HPDE6-E6E7 (cell line): ENCODE results near the gene NCAPG2.
A peak's percentile ranks its signal among the peaks of the same experiment; 100 is the strongest.
"Not testable (repeated sequence)": the region's sequence is repeated elsewhere in the genome, so short reads cannot be mapped to it uniquely, and the experiment has no call there.

ENCODE experiments used
- DNase-seq: peaks from one replicate; pipeline ENCODE4 v3.0.0; 2011; ENCODE audit warnings: missing footprints; ENCODE audit errors: extremely low spot score

NCAPG2 gene

DNA sequence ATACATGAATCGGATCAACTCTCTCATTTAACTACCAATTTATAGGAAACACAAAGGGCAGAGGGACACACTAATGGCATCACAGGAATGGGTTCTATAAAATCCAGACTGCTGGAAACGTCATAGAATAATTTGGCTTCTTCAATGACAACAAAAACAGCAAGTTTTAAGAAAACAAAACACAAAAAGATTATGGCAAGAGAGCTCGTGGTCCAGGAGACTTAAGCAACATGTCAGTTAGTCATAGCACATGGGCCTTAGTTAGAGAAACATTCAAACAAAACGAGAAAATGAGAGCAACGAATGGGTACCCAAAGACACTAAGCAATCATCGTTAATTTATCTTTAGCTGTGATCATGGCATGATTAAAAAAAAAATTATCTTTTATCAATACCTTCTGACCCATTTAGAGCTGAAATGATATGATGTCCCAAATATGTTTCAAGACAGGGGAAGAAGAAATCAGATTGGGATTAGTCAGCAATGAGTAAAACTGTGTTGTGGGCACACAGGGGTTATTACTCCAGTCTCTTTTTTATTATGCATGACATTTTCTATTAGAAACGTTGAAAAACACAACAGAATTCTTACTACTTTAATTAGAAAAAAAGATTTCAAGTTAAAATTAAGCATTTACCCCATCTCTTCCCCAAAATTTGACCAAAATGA lies 28.3 kb downstream of the NCAPG2 start:
- DNase-seq, result no peak

DNA sequence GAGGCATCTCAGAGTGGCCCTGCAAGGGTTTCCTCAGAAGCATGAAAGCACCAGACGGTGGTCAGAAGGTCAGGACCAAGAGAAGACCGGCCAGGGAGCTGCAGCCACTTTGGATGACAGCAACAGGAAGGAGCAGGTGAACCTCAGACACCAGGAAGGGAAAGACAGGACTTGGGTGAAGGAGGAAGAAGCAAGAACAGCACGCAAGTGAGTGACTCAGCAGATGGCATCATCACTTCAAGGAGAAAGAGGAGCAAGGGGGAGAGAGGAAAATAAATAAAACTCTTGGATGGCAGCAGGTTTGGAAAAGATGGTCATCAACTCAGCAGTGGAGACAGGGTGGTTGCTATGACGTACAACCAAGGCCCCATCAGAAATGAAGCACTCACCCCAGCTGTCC lies 31.6 kb downstream of the NCAPG2 start:
- peak; percentile 49 for DNase-seq

DNA sequence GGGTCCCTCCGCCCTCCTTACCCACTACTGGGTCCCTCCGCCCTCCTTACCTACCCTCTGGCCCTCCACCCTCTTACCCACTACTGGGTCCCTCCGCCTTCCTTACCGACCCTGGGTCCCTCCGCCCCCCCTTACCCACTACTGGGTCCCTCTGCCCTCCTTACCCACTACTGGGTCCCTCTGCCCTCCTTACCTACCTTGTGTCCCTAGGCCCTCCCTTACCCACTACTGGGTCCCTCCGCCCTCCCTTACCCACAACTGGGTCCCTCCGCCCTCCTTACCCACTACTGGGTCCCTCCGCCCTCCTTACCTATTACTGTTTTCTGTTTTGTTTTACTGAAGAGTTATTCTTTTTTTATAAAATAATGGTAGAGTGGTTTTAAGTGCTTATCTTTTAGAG lies 36.5 kb downstream of the NCAPG2 start:
- DNase-seq, result not testable (repeated sequence)

DNA sequence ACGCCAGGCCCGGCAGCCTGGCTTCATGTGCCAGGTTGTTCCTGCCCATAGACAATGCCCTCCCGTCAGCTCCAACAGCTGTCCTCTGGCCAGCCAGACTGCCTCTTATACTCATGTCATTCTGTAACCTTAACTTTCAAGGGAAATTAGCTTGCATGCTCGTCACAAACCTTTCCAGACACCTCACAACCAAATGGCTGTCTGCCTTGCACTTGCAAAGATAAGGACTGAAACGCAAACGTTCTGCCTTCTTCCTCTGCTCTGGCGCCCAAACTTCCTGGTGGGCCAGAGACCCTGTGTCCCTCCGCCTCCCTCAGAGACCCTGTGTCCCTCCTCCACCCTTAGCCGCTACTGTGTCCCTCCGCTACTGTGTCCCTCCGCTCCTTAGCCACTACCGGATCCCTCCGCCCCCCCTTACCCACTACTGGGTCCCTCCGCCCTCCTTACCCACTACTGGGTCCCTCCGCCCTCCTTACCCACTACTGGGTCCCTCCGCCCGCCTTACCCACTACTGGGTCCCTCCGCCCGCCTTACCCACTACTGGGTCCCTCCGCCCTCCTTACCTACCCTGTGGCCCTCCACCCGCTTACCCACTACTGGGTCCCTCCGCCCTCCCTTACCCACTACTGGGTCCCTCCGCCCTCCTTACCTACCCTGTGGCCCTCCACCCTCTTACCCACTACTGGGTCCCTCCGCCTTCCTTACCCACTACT lies 37.5 kb downstream of the NCAPG2 start:
- not testable (repeated sequence) for DNase-seq

DNA sequence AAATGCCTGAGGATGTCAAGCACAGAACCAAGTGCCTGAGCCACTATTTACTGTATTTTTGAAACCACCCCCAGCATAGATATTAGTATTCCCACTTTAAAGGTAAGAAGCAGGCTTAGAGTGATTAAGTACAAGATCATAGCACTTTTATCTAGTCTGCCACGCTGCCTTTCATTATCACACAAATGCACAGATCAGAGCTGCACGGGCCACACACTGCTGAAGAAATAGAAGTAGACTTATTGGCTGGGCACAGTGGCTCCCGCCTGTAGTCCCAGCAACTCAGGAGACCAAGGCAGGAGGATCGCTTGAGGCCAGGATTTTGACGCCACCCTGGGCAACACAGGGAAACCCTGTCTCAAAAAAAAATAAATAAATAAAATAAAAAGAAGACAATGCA lies 38.2 kb downstream of the NCAPG2 start:
- DNase-seq, result no peak

DNA sequence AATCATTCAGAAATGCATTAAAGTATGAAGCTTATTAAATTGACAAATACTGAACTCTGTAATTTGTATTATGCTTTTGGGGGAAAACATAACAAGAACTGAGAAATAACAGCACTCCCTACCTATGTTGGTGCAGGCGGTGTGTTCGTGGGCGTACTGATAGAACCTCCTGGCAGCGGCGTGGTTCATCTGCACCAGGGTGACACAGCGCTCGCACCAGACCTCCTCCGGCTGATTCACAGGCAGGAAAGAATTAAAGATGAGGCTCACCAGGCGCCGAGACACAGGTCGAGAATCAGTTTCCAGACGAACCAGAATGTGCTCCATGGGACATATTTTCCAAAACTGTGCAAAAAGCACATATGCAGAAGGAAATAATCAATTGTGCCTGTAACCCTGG lies 40.2 kb downstream of the NCAPG2 start:
- no peak for DNase-seq

DNA sequence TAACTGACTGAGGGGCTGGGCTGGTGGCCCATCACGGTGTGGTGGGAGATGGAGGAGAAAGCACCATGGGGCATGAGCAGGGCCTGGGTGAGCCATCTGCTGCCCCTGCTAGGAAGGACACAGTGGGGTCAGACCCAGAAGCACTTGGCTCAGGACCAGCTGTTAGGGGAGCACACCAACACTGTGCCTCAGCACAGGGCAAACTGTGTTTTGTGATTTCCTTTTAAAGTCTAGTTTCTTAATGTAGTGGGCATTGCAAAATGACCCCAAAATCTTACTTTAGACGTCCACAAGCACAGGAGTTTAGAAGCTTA lies 41.2 kb downstream of the NCAPG2 start:
- no peak for DNase-seq

DNA sequence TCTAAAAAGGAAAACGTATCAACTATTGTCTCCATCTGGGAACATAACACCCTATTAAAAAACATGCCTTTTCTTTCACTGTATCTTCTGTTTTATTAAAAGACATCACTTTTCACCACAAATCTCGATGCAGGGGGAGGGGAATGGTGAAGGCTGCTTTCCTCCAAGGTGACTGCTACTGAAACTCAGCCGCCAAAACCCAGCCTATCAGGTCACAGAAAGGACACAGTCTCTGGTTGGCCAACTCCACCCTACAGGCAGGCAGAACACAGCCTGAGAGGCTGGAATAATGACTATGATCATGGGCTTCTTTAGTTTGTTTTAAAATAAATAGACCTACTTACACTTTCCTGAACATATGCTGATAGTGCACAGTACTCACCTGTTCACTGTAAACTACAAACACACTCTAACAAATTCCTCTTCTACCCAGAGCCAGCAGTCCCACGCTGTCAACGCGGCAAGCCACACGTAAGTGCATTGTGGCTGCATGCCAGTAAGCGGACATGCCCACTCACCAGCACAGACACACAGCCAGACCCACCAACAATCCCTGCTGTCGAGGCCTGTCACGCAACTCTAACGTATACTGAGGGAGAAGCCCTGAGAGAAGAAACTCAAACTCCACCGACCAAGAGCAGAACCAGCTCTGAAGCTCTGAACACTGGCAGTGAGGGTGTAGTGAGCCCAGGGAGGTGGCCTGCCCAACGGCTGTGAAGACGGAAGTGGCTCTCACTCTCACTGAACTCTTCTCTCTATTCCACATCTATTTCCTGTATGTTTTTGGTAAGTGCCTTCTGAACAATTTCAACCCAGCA lies 41.8 kb downstream of the NCAPG2 start:
- no peak for DNase-seq

DNA sequence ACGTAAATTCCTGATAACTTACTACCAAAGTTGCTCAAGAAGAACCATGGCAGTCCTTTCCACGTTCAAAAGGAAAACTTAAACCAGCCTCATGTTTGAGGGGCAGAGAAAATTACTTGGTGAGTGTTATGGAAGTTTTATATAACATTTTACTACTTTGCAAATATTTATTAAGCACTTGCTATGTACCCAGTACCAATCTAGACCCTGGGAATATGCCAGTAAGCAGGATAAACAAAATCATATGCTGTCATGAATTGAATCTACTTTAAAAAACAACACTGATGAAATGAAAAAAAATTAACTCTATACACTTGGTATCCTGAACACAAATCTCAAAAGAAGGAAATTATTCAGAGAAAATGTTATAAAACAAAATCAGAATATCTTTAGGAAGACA lies 46.1 kb downstream of the NCAPG2 start:
- no peak for DNase-seq

DNA sequence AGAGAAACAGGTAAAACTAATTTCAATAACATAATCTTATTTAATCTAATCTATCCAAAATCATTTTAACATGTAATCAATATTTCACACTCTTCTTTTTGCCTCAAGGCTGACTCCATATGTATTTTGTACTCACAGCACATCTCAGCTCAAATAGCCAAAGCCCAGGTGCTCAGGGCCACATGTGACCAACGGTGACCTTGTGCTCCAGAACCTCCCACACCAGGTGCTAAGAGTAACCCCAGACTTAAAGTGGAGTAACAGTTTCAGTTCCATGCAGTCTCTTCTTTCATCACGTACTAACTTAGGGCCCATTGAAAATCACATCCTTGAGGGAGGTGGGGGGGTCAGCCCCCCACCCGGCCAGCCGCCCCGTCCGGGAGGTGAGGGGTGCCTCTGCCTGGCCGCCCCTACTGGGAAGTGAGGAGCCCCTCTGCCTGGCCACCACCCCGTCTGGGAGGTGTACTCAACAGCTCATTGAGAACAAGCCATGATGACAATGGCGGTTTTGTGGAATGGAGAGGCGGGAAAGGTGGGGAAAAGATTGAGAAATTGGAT lies 47.3 kb downstream of the NCAPG2 start:
- no peak for DNase-seq

DNA sequence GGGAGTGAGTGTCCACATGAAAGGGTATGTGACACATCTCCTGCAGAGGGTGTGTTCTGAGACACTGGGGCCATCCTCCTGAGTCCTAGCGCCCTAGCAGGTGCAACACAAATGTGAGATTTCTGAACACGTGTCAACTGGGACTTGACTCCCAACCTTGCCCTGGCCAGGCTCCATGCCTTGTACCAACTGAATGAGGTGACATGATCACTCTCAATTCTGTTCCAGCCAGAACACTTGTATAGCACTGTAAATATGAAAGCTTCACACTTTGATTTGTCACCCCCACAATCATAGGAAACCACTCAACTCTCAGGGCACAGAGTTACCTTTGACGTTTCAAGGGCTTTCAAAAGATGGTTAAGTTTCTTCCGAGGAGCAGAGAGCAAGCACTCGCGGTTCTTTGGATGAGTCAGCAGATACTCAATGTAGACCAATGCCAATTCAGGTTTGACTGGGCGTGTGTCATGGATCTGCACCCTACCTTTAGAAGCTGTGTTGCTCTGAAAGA lies 48.6 kb downstream of the NCAPG2 start:
- DNase-seq, result peak; percentile 38

DNA sequence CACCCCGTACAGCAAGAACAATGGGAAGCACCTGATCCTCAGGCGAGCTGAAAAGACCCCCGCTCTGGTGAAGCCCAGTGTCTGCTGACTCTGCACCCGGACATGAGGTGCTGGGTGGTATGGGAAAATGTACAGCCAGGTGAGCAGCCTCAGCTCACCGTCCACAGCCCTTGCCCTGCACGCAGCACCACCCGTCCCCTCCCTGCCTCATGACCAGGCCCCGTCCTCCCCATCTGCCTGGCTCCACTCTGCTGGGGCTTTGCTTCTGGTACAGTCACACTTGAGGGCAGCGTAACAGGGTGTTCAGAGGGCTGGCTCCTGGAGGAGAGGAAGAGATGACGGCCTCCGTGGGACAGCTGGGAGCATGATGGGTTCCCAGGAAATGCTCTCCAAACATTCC lies 49.1 kb downstream of the NCAPG2 start:
- no peak for DNase-seq

DNA sequence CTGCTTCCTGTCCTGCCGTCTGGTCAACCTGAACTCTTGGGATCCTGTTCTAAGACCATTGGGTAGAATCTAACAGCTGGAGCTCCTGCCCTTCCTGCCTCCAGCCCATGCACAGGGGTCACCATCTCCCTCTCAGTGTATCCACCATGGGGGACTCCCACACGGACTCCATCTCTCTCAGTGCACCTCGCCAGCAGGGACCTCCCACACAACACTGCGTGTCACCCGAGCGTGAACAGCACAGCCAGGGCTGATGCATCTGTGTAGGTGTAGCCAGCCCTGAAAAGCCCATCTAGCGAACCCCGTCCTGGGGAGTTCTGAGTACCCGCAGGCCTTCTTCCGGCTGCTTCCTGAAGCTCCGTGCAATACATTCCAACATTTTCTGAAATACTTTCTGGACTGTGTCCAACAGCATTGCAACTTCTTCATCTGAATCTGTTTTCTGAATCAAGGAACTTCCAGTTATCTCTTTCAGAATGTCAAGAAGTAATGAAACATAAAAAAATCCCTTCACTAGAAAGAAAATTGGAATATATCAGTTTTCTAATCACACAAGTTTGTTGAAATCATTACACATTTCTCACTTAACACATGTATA lies 52.5 kb downstream of the NCAPG2 start:
- DNase-seq, result no peak

DNA sequence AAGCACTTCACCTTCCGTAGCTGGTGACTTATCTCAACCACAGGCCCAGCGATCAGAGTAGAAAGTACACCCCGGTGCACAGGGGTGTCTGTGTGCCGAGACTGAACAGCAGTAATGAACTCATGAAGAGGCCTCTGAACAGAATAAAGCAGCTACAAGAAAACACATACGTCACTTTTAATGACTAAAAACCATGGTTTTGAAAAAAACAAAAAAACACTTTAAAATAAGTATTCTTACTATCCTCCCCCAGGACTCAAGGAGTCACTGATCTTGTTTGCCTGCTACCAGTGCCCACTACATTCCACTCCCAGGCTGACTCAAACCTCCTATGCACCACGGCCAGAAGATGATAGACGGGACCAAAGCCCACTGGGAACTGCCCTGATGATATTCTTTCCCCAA lies 53.8 kb downstream of the NCAPG2 start:
- DNase-seq, result no peak

DNA sequence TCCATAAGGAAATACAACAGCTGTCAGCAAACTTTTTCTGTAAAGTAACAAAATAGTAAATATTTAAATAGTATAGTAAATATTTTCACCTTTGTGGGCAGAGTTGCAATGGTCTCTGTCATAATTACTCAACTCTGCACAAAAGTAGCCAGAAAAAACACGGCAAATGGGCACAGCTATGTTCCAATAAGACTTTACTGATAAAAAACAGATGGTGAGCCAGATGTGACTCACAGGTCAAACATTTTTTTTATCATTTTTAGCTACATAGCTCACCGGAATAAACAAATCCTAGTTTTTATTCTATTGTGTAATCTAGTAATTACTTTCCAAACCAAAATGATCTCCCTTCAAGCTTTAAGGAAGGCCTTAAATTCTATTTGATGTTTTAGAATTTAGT lies 55.3 kb downstream of the NCAPG2 start:
- peak; percentile 54 for DNase-seq

DNA sequence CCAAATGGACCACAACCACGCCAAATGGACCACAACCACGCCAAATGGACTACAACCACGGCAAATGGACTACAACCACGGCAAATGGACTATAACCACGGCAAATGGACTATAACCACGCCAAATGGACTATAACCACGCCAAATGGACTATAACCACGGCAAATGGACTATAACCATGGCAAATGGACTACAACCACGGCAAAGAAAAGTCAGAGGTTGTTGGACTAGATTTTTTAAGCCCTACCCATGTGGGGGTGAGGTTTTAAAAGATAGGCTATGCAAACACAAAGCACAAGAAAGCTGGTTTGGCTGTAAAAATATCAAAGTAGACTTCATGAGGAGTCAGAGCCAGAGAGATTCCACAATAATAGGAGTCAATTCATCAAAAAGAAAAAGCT lies 55.8 kb downstream of the NCAPG2 start:
- DNase-seq, result no peak

DNA sequence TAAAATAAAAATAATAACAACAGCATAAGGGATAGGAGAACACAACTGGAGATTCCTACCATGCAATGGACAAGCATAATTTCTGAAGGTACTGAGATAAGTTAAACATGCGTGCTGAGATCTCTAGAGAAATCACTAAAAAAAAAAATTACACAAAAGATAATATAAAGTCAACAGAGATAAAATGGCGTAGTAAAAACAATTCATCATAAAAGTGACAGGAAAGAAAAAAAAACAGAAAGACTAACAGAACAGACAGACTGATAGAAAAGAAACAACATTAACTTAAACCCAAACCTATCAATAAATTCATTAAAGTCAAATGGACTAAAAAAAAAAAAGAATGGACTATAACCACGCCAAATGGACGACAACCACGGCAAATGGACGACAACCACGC lies 56.4 kb downstream of the NCAPG2 start:
- no peak for DNase-seq

DNA sequence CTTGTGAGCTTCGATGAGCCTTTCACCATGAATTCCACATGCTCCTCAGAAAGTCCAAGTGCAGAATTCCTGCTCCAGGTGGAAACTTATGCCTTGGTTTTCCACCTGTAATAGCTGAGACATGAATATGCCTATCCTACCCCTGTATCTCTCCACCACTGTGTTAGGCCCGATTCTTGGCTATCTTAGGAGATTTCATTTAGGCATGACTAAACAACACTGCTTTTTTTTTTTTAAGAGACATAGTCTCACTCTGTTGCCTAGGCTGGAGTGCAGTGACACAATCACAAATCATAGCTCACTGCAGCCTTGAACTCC lies 57.2 kb downstream of the NCAPG2 start:
- DNase-seq, result no peak

DNA sequence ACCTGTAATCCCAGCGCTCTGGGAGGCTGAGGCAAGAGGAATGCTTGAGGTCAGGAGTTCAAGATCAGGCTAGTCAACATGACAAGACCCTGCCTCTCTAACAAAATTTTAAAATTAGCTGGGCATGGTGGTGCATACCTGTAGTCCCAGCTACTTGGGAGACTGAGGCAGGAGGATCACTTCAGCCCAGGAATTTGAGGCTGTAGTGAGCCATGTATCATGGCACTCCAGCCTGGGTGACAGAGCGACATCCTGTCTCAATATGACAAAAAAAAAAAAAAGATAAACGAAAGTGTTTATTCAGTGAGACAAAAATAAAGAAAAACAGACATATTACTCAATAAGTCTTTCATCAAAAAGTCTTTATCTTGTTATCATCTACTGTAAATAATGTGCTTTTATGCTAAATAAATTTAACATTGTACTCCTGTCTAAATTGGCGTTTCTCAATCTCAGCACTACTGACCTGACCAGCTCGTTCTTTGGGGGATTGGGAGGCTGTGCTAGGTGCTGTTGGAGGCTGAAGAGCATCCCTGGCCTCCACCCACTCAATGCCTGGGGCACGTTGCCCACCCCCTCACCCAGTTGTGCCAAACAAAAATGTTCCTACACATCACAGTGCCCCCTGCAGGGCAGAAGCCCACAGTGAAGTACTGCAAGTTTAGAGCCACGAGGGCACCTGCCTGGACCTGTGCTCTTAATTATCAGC lies 57.7 kb downstream of the NCAPG2 start:
- DNase-seq, result no peak

DNA sequence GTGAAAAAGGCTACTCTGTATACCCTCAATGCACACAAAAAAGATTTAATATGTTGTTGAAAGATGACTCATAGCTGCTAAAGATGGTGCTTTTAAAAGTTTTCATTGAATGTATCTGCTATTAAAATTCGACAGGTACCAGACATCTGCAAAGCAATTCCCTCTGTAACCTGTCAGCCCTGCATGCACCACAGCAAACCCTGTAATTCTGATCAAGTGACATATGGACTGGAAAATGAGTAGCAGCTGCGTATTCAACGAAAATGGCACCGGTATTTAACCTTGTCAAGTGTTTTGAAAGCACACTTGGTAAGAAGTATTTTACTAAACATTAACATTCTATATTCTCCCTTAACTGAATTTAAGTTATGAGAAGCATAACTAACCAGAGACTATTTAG lies 58.8 kb downstream of the NCAPG2 start:
- DNase-seq, result no peak

DNA sequence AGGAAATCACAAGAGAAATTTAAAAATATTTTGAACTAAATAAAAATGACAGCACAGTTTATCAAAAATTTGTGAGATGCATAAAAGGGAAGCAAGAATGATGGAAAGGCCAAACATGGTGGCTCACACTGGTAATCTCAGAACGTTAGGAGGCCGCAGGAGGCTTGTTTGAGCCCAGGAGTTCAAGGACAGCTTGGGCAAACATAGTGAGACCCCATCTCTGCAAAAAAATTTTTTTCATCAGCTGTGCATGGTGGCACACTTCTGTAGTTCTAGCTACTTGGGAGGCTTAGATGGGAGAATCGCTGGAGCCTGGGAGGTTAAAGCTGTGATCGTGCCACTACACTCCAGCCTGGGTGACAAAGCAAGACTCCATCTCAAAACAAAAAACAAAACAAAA lies 62.5 kb downstream of the NCAPG2 start:
- no peak for DNase-seq

DNA sequence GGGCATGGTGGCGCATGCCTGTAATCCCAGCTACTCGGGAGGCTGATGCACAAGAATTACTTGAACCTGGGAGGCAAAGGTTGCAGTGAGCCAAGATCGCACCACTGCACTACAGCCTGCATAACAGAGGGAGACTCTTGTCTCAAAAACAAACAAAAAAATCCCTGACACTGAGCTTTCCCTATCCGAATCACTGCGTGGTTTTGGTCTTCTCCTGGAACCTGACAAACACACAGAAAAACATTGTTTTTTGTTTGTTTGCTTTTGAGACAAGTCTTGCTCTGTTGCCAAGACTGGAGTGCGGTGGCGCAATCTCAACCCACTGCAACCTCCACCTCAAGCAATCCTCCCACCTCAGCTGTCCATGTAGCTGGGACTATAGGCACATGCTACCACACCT lies 66.6 kb downstream of the NCAPG2 start:
- DNase-seq, result no peak
